Islet of Langerhans (tissue), 1 donor: ENCODE results near the gene MSMP.

Source experiments
- FAIRE-seq: peaks from one replicate; lab custom pipeline; 2011; peaks lifted over from hg19 to GRCh38; lab: Jason Lieb, UNC

The MSMP gene

DNA sequence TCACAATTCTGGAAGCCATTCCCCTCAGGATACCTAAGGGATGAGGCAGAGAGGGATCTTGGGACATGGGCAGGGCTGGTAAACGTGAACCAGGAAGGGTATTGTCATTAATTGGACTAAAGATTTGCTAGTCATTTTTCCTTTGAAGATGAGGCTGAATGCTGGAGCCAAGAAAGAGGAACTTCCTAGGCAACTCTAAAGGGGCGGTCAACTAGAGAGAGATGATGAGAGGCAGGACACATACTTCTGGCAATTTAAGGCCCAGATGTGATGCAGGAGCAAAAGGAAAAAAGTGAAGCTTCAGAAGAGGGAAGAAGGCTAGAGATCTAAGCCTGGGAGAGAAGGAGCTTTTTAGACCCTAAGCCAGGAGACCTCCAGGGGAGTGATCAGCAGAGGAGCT lies 10.6 kb downstream of the MSMP start:
- FAIRE-seq = no peak

DNA sequence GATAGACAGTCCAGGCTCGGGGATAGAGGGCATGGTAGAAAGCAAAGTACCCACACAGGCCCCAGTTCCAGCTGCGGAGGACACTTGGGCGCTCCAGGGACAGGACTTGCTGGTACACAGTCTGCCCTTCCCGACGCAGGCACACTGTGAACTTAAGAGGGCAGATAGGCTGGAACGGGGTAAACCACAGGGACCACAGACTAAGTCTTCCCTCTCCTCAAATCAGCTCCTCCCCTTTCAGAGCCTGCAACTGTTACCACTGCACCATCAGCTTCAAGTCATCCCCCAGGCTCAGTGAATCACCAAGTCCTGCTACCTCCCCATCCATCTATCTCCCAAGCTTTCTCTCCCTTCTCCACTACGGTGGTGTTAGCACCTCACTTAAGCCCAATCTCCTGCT lies 12.3 kb downstream of the MSMP start:
- no peak for FAIRE-seq

DNA sequence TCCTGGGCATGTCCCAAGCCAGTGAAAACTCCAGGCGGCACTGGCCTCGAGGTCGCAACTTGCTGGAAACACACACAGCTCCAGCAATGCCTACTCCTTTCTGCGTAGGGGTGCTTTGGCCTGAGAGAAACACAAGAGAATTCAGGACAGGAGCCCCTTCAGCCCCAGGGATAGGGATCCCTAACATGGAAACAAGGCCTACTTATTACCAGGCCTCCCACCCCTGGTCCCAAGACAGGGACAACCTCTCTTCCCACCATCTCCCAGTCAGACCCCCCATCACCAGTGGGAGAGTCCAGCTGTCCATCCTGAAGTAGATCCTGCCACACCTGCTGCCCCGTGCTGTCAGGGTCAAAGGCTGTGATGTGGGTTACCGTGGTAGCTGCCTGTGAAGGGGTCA lies 13.8 kb downstream of the MSMP start:
- FAIRE-seq = no peak

GRCh38 chr9:35738924-35739323 lies 15.2 kb downstream of the MSMP start:
- FAIRE-seq = no peak

- FAIRE-seq = no peak
These were observed 15.9 kb downstream of the MSMP start for GRCh38 chr9:35738186-35738585.

- no peak for FAIRE-seq
These were observed 16.9 kb downstream of the MSMP start for GRCh38 chr9:35737143-35737542.

- no peak for FAIRE-seq
These were observed 17.9 kb downstream of the MSMP start for GRCh38 chr9:35736201-35736633.

GRCh38 chr9:35734096-35734495 lies 20.0 kb downstream of the MSMP start:
- no peak for FAIRE-seq

GRCh38 chr9:35732800-35733541 lies 21.1 kb downstream of the MSMP start:
- no peak for FAIRE-seq

GRCh38 chr9:35732185-35732799 lies 21.8 kb downstream of the MSMP start, which contains the start of the genes CREB3 and TLN1:
Gene CREB3 (plus strand): TSS chr9:35732666. CDS start chr9:35732773, 107 bp downstream.
Gene TLN1 (minus strand): TSS chr9:35732195. CDS start chr9:35725694, 6,501 bp downstream.
- no peak for FAIRE-seq

DNA sequence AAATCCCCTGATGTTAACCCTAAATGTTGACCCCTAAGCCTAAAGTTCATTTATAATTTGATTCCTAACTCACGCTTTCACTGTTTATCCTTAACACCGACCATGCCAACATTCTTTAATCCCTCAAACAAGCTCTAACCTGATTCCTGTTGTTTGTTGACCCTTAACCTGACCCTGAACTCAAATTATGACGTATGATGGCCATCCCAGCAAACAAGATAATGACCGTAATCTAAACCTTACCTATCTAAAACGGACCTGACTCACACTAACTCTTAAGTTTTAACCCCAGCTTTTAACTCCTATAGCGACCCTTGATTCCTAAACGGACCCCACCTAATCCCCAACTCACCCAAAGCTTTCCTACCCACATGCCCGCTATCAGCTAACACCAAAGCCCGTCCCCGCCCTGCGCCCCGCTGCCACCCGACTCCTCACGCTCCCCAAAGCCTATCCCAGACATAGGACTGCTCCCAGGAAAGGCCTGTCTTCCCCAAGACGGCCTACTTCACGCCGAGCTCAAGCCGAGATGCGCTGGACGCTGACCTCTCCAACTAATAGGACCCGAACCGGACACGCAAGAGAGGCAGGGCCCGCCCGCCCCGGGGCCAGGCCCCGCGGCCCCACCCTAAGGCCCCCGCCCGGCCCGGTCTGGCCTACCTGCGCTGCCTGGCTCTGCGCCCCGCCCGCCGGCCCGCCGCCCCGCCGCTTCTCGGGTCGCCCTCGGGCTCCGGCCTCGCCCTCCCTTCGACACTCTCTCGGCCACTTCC lies 22.5 kb downstream of the MSMP start:
- no peak for FAIRE-seq

DNA sequence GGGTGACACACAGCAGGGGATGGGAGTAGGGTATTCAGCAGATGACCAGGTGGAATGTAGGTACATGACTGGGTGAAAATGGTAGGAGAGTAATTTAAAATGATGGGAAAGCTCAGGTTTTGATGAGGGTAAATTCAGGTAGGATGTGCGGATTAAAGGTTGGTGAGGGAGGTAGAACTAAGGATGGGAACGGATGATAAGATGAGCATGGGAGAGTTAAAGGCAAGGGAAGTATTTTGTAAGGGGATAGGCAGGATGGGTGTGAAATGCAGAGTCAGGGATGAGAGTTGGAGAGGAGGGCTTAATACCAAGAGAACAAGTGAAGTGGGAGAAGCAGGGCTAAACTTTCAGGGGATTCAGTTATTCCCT lies 23.6 kb downstream of the MSMP start:
- no peak for FAIRE-seq

DNA sequence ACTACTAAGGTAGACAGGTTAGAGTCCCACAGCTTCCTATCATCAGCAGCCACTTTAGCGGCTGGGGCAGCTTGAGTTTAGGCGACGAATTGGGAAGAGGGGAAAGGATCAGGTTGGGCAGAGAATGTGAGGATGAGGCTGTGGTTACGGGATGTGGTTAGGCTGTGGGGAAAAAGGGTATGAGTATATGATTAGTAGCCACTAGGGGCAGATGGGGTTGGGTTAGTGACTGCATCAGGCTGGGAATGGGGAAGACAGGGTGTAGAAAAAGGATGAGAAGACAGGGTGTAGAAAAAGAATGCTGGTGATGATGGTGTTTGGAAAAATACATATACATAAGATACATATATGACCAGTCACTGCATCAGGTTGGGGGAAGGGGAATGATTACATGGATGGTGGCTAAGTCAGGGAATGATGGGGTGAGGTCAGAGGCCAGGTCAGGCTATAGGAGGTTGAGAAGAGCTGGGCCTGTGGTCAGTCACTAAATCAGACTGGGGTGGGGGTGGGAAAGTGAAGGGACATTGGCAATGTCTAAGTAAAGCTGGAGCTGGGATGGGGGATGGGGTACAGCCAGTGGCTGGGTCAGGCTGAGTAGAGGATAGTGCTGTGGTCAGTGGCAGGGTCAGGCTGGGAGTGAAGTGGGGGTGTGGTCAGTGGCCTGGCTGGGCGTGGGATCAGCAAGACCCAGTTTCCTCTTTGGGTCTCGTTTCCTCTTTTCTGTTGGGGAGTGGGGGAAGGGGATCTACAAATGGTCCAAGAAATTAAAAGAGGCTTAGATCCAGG lies 24.2 kb downstream of the MSMP start:
- no peak for FAIRE-seq

- no peak for FAIRE-seq
These were observed 25.0 kb downstream of the MSMP start for GRCh38 chr9:35729101-35729500.

DNA sequence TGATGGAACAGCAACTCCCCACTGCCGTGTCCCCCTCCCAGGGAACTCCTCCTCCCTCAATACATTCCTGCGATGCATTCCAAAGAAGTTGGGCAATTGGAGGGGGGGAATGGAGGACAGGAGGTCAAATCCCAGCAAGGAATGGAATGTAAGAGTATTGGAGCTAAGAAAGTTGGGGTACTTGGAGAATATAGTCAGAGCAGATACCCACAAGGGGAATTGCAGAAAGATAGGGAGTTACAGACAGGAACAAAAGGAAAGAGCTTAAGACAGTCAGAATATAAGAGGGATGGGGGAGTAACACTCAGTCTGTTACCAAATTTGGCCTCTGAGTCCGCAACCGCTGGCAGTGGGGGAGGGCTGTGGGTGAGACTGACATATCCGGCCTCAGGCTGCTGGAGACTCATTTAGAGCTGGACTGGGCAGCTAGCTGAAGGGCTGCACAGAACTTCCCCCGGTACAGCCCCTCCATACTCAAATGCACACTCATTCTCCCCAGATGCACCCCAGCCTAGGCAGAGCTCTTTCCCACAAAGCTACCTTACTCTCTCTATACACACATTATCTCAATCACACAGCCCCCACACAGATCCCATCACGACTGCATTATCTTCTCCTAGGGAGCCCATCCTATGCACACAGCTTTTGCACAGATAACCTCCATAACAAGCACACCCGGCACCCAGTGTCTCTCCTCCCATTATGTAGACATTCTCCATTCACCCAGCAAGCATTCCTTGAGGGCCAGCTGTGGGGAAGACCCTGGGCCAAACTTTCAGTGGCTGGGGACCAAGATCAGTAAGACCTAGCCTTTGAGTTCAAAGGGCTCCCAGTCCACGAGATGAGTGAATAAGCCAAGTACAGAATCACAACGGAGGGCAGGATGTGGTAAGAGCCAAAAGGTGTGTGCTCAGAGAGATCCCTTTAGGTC lies 25.8 kb downstream of the MSMP start:
- FAIRE-seq = no peak

- no peak for FAIRE-seq
These were observed 26.4 kb downstream of the MSMP start for GRCh38 chr9:35727676-35728040.

DNA sequence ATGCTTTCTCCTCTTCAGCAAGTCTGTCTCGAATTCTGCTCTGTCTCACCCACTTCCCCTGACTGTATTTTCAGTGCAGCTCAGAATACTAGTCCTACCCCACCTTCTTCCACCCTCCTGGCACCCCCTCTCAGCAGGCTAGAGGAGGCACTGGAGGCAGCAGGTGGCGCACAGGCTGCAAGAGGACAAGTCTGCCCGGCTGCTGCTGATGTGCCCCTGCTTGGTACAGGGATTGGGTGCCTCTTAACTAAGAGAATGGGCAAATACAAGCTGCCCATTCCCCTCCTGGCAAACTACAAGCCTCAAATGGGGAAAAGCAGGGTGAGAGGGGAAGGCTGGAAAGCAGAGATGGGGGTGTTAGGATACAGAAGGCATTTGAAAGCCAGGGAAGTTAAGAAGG lies 27.1 kb downstream of the MSMP start:
- no peak for FAIRE-seq

DNA sequence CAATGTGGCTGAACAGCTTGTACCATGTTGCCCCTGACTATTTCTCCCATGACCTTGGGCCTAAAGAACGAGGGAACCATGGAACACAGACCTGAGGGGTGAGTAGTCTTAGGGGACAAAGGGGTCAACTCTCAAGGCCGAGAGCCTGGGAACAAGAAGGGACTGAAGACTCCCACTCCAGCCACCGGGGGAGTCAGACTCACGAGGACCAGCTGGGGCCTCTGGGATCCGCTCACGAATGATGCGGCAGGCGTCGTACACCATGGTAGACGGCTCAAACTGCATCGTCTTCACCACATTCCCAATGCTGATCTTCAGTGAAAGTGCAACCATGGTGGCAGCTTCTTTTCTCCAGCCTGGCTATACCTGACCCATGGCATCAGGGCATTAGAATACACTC lies 28.7 kb downstream of the MSMP start:
- FAIRE-seq = no peak

- no peak for FAIRE-seq
These were observed 30.2 kb downstream of the MSMP start for GRCh38 chr9:35723908-35724307.

- no peak for FAIRE-seq
These were observed 30.6 kb downstream of the MSMP start for GRCh38 chr9:35723426-35723825.

GRCh38 chr9:35719546-35719945 lies 34.5 kb downstream of the MSMP start:
- no peak for FAIRE-seq
